Mesendoderm (in vitro differentiated cells): Measurements from ENCODE around the gene SNRNP40. TPM values are rescaled to one million over a fixed set of nuclear protein-coding genes. Genes with fewer than 3 reads are reported as not detected.

Experiments used
- DNase-seq: peaks from one replicate; pipeline ENCODE4 v3.0.0; 2013
- H2AK5ac ChIP-seq: 2 replicates; pipeline ENCODE4 v1.6.1; 2013; ENCODE audit warnings: low read length, inconsistent platforms
- H2BK120ac ChIP-seq: 2 replicates; pipeline ENCODE4 v1.6.1; 2013; ENCODE audit warnings: low read depth, mild to moderate bottlenecking, low read length, moderate library complexity, mixed read lengths
- H2BK15ac ChIP-seq: replicated peaks from 2 replicates; pipeline ENCODE4 v1.6.1; 2013; ENCODE audit warnings: low read depth, mild to moderate bottlenecking, moderate library complexity
- H2BK5ac ChIP-seq: 2 replicates; pipeline ENCODE4 v1.6.1; 2013; ENCODE audit warnings: low read length, inconsistent platforms
- H3K18ac ChIP-seq: 2 replicates; pipeline ENCODE4 v1.6.1; 2013; ENCODE audit warnings: mild to moderate bottlenecking, low read length, mixed read lengths
- H3K23ac ChIP-seq: one replicate; pipeline ENCODE4 v1.6.1; 2013; ENCODE audit warnings: low read length
- H3K27ac ChIP-seq: 2 replicates; pipeline ENCODE4 v1.5.1; 2013; ENCODE audit warnings: low read depth, mild to moderate bottlenecking, inconsistent platforms, low read length, moderate library complexity
- H3K27me3 ChIP-seq: 2 replicates; pipeline ENCODE4 v1.6.1; 2013; ENCODE audit warnings: low read length, control low read depth, mild to moderate bottlenecking, inconsistent platforms; ENCODE audit not compliant: insufficient read depth, poor library complexity
- H3K36me3 ChIP-seq: 2 replicates; pipeline ENCODE4 v1.6.1; 2013; ENCODE audit warnings: low read length, inconsistent platforms; ENCODE audit not compliant: control insufficient read depth, insufficient read depth
- H3K4ac ChIP-seq: one replicate; pipeline ENCODE4 v1.6.1; 2013; ENCODE audit warnings: low read depth, mild to moderate bottlenecking, low read length, moderate library complexity
- H3K4me1 ChIP-seq: 2 replicates; pipeline ENCODE4 v1.6.1; 2013; ENCODE audit warnings: low read depth, low read length, inconsistent platforms; ENCODE audit not compliant: control insufficient read depth
- H3K4me2 ChIP-seq: 2 replicates; pipeline ENCODE4 v1.6.1; 2013; ENCODE audit warnings: low read length
- H3K4me3 ChIP-seq: 2 replicates; pipeline ENCODE4 v1.5.1; 2013; ENCODE audit warnings: mild to moderate bottlenecking, low read length
- H3K56ac ChIP-seq: one replicate; pipeline ENCODE4 v1.6.1; 2013; ENCODE audit warnings: low read length
- H3K79me1 ChIP-seq: 2 replicates; pipeline ENCODE4 v1.6.1; 2013; ENCODE audit warnings: low read length, inconsistent platforms
- H3K79me2 ChIP-seq: 2 replicates; pipeline ENCODE4 v1.6.1; 2013; ENCODE audit warnings: mild to moderate bottlenecking, low read length; ENCODE audit not compliant: control insufficient read depth, insufficient read depth
- H3K9ac ChIP-seq: 2 replicates; pipeline ENCODE4 v1.6.1; 2013; ENCODE audit warnings: low read length, inconsistent platforms
- H4K5ac ChIP-seq: one replicate; pipeline ENCODE4 v1.6.1; 2013; ENCODE audit warnings: low read length
- H4K8ac ChIP-seq: one replicate; pipeline ENCODE4 v1.6.1; 2013; ENCODE audit warnings: low read depth, mild to moderate bottlenecking, control low read depth, low read length, moderate library complexity
- WGBS: extraction: QIAGEN DNeasy Blood & Tissue Kit; methylation state at CpG from one replicate; pipeline ENCODE4 v1.1.7; 2013; ENCODE audit warnings: low lambda C conversion rate, missing lambda C conversion rate; ENCODE audit not compliant: insufficient coverage; ENCODE audit errors: extremely low coverage; 5-methylcytosine and 5-hydroxymethylcytosine counted together
- polyA plus RNA-seq, 2 experiments: library from polyadenylated mRNA; stranded (reverse); fragments of 200-250 nt; gene quantifications; one replicate each; pipeline ENCODE4 v1.2.3, GENCODE V29; 2013

Gene SNRNP40
- 72.7 TPM for polyA plus RNA-seq (2013, experiment 1 of 2)
- polyA plus RNA-seq (2013, experiment 2 of 2), result 73.0 TPM

DNA sequence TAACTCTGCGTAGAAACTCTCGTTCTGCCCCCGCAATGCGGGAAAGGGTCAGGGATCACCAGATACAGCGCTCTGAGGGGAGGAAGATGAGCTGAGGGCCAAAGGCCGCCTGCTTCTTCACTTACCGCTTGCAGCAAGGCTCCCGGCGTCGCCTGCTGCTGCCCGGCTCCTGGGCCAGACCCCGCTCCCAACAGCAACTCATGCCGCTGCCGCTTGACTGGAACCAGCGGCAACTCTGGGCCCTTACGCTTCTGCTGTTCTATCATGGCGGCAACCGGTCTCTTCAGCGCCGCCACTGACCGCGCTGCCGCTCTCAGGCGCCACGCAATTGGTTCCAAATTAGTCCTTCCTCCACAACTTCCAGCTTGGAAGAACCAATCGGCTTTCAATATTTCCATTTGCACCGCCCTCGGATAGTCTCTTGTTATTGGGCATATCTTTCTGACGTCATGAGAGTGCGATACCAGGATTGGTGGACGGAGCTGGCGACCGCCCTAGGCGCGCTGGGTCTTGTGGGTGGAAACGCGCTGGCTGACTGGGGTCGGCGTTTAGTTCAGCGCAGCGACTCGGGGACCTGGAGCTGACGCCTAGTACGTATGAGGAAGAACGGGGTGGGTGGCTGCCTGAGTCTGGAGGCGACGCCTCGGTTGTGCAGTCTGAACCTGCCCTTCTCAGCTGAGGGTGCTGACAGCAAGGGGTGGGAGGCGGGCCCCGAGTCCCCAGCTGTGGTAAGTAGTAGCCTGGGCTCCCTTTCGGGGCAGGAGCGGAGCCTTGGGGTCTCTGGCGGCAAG is at the start of gene SNRNP40, which contains the start of gene ZCCHC17:
Gene SNRNP40 (minus strand): TSS at position 303 of the 791 bp plus-strand sequence. CDS start 37 bp downstream, at position 266.
Gene ZCCHC17 (plus strand): TSS at position 547 of the 791 bp plus-strand sequence. CDS start 13,067 bp downstream, outside the sequence.
- Histone ChIP-seq H2BK5ac (peak within 1 kb of the TSS; percentile 82), H3K36me3 (no peaks in the 10 kb centered on the region), H3K4me2 (peak within 1 kb of the TSS; percentile 94), H2BK15ac (no peak within 1 kb of the TSS), H3K27ac (peak within 1 kb of the TSS; percentile 59), H3K27me3 (no peaks in the 10 kb centered on the region), H3K79me1 (peaks cover 28% of the 10 kb centered on the region), H3K4ac (peak within 1 kb of the TSS; percentile 99), H4K5ac (no peak within 1 kb of the TSS), H3K79me2 (peaks cover 53% of the 10 kb centered on the region), H3K23ac (no peak within 1 kb of the TSS), H4K8ac (no peak within 1 kb of the TSS), H3K56ac (peak within 1 kb of the TSS; percentile 99), H3K18ac (peak within 1 kb of the TSS; percentile 71), H2BK120ac (no peak within 1 kb of the TSS), H3K4me3 (peak within 1 kb of the TSS; percentile 97), H3K9ac (peak within 1 kb of the TSS; percentile 99), H2AK5ac (peak within 1 kb of the TSS; percentile 48), H3K4me1 (peaks cover 7% of the 10 kb centered on the region)
- no CpG with 5 or more reads among the region's 53 CpGs for WGBS
- DNase-seq, result peak; percentile 100

DNA sequence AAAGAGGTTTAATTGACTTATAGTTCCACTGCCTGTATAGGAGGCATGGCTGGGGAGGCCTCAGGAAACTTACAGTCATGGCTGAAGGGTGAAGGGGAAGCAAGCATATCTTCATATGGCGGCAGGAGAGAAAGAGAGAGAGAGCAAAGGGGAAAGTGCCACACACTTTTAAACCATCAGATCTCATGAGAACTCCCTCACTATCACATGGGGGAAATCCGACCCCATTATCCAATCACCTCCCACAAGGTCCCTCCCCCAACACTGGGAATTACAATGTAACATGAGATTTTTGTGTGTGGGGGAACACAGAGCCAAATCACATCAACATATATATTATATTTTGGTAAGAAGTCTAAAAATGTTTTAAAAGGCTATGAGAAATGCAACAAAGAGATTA is 49.0 kb upstream of the SNRNP40 start:
- Histone ChIP-seq H3K27ac (no peak overlapping the region), H3K23ac (no peak overlapping the region), H3K4me1 (no peaks in the 10 kb centered on the region), H3K4me2 (no peak overlapping the region), H2BK120ac (no peak overlapping the region), H3K9ac (no peak overlapping the region), H2BK5ac (no peak overlapping the region), H2AK5ac (no peak overlapping the region), H4K8ac (no peak overlapping the region), H3K4me3 (no peak overlapping the region), H3K18ac (no peak overlapping the region), H3K56ac (no peak overlapping the region), H3K27me3 (no peaks in the 10 kb centered on the region), H3K4ac (no peak overlapping the region), H3K36me3 (no peaks in the 10 kb centered on the region), H2BK15ac (no peak overlapping the region), H4K5ac (no peak overlapping the region), H3K79me1 (no peaks in the 10 kb centered on the region), H3K79me2 (no peaks in the 10 kb centered on the region)
- no peak for DNase-seq
- WGBS, result no CpG with 5 or more reads among the region's 2 CpGs

DNA sequence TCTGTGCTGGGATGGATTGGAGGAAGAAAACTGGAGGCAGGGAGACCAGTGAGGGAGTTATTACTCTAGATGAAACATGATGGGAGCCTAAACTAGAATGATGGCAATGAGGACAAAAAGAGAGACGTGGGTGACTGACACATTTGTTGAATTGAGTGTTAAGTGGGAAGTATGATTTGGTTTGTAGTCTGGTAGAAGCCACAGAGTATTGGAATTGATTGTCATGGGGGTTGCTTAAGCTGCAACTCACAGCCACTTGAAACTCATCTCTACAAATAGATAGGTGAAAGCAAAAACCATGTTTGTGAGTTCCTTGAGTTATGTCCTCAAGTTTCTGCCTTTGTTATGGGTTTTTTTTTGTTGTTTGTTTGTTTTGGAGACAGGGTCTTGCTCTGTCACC is 47.9 kb upstream of the SNRNP40 start:
- Histone ChIP-seq H3K79me2 (no peaks in the 10 kb centered on the region), H3K27ac (no peak overlapping the region), H3K56ac (no peak overlapping the region), H3K18ac (no peak overlapping the region), H3K27me3 (no peaks in the 10 kb centered on the region), H3K9ac (no peak overlapping the region), H3K4me3 (no peak overlapping the region), H2BK15ac (no peak overlapping the region), H3K4me1 (no peaks in the 10 kb centered on the region), H2AK5ac (no peak overlapping the region), H4K5ac (no peak overlapping the region), H3K4me2 (no peak overlapping the region), H2BK5ac (no peak overlapping the region), H3K23ac (no peak overlapping the region), H3K4ac (no peak overlapping the region), H3K79me1 (no peaks in the 10 kb centered on the region), H3K36me3 (no peaks in the 10 kb centered on the region), H2BK120ac (no peak overlapping the region), H4K8ac (no peak overlapping the region)
- DNase-seq, result no peak
- WGBS, result no CpG with 5 or more reads among the region's 1 CpG

GRCh38 chr1:31336687-31337467 is 40.3 kb upstream of the SNRNP40 start:
- Histone ChIP-seq H3K18ac (no peak overlapping the region), H3K36me3 (no peaks in the 10 kb centered on the region), H3K4ac (no peak overlapping the region), H2BK120ac (no peak overlapping the region), H3K56ac (no peak overlapping the region), H2AK5ac (no peak overlapping the region), H3K23ac (no peak overlapping the region), H2BK15ac (no peak overlapping the region), H3K79me2 (no peaks in the 10 kb centered on the region), H3K9ac (no peak overlapping the region), H3K27me3 (no peaks in the 10 kb centered on the region), H3K79me1 (no peaks in the 10 kb centered on the region), H4K5ac (no peak overlapping the region), H4K8ac (no peak overlapping the region), H3K4me1 (no peaks in the 10 kb centered on the region), H3K27ac (no peak overlapping the region), H2BK5ac (no peak overlapping the region), H3K4me2 (no peak overlapping the region), H3K4me3 (no peak overlapping the region)
- DNase-seq, result no peak
- WGBS, result 100% methylated on average over 1 of the region's 10 CpGs

DNA sequence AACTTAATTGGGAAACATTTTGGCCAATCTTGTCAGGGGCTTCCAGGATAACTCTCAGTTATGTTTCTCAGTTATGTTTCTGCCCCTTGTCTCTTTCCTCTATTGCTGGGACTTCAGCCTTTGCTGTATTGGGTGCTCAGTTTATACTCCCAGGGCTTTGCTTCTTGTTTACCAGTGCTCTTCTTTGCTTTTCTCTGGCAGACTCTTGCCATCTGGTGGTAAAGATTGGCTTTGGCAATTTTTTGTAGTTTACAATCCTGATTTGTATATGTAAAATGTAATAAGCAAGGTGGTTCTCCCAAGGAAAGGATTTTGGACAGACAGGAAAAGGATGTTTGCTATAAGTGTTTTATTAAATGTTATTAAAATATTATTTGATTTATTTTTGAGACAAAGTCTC is 38.4 kb upstream of the SNRNP40 start:
- Histone ChIP-seq H3K56ac (no peak overlapping the region), H3K18ac (no peak overlapping the region), H2BK15ac (no peak overlapping the region), H3K4ac (no peak overlapping the region), H3K4me3 (no peak overlapping the region), H3K4me2 (no peak overlapping the region), H3K79me1 (no peaks in the 10 kb centered on the region), H3K9ac (no peak overlapping the region), H4K8ac (no peak overlapping the region), H4K5ac (no peak overlapping the region), H3K27ac (no peak overlapping the region), H3K23ac (no peak overlapping the region), H2BK120ac (no peak overlapping the region), H3K79me2 (no peaks in the 10 kb centered on the region), H3K27me3 (no peaks in the 10 kb centered on the region), H3K4me1 (no peaks in the 10 kb centered on the region), H3K36me3 (no peaks in the 10 kb centered on the region), H2AK5ac (no peak overlapping the region), H2BK5ac (no peak overlapping the region)
- peak; percentile 57 for DNase-seq
